Measurements from ENCODE around the gene RNU2-1.

GRCh38 chr17:43216762-43217613, 16.8 kb downstream of the RNU2-1 start:
- TF ChIP-seq POLR2A (IDR thresholded peaks at IDR 0.05) (no peak), POLR2AphosphoS5 (IDR thresholded peaks at IDR 0.05) (no peak)
- TF ChIP-seq, protein P1, sequence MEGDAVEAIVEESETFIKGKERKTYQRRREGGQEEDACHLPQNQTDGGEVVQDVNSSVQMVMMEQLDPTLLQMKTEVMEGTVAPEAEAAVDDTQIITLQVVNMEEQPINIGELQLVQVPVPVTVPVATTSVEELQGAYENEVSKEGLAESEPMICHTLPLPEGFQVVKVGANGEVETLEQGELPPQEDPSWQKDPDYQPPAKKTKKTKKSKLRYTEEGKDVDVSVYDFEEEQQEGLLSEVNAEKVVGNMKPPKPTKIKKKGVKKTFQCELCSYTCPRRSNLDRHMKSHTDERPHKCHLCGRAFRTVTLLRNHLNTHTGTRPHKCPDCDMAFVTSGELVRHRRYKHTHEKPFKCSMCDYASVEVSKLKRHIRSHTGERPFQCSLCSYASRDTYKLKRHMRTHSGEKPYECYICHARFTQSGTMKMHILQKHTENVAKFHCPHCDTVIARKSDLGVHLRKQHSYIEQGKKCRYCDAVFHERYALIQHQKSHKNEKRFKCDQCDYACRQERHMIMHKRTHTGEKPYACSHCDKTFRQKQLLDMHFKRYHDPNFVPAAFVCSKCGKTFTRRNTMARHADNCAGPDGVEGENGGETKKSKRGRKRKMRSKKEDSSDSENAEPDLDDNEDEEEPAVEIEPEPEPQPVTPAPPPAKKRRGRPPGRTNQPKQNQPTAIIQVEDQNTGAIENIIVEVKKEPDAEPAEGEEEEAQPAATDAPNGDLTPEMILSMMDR (IDR thresholded peaks at IDR 0.05 in 8 of 11, conservative IDR thresholded peaks at IDR 0.05 in 3 of 11): no peak
